Fibroblast of pulmonary artery (primary cell): ENCODE measurements around the gene CNST.

Experiments
- DNase-seq: peaks from one replicate; pipeline ENCODE4 v3.0.0-alpha.2; 2010; ENCODE audit warnings: low read depth
- H3K4me3 ChIP-seq: replicated peaks from 2 replicates; pipeline ENCODE4 v1.5.1; 2011; ENCODE audit warnings: low read depth, mild to moderate bottlenecking, control low read depth, low read length, moderate library complexity
- TF ChIP-seq, protein P1 (sequence below): IDR thresholded peaks from 2 replicates; pipeline ENCODE4 v1.5.1; 2011; ENCODE audit warnings: mild to moderate bottlenecking, control low read depth, low read length, inconsistent platforms; ENCODE audit errors: missing control alignments

Gene CNST

DNA sequence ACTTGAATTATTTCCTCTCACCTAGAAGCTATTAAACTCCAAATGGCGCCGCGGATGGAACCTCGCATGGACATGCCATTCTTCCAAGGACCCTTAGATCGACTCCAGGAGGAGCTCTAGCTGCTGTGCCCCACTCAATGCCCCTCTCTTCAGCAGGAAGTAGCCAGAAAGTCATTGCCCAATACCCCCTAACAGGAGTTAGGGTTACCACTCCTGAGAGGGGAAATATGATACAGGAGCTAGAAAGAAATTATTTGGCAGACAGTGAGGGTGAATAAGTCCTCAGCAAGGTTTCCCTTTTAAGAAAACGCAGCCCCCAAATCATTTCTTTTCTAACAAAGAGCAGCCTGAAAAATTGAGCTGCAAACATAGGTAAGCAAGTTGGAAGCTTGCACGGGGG, 28.8 kb upstream of the CNST start:
- no peak for DNase-seq
- H3K4me3 ChIP-seq: no peak overlapping the region
- TF ChIP-seq, protein P1, sequence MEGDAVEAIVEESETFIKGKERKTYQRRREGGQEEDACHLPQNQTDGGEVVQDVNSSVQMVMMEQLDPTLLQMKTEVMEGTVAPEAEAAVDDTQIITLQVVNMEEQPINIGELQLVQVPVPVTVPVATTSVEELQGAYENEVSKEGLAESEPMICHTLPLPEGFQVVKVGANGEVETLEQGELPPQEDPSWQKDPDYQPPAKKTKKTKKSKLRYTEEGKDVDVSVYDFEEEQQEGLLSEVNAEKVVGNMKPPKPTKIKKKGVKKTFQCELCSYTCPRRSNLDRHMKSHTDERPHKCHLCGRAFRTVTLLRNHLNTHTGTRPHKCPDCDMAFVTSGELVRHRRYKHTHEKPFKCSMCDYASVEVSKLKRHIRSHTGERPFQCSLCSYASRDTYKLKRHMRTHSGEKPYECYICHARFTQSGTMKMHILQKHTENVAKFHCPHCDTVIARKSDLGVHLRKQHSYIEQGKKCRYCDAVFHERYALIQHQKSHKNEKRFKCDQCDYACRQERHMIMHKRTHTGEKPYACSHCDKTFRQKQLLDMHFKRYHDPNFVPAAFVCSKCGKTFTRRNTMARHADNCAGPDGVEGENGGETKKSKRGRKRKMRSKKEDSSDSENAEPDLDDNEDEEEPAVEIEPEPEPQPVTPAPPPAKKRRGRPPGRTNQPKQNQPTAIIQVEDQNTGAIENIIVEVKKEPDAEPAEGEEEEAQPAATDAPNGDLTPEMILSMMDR: no peak

DNA sequence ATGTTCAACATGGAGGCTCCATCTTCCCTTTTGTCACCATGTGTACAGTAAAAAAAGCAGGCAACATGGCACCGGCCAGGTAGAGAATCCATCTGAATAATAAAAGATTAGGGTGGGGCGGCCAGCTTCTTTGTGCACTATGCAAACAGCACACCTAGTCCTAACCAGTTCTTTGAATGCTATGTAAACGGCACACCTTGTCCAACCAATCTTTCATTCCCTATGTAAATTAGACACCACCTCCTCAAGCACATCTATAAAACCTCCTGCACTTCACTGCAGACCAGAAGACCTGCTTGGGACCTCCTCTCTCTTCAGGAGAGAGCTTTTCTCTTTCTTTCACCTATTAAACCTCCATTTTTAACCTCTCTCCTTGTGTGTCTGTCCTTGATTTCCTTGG, 28.4 kb upstream of the CNST start:
- H3K4me3 ChIP-seq: no peak overlapping the region
- TF ChIP-seq, protein P1: no peak
- DNase-seq: no peak

DNA sequence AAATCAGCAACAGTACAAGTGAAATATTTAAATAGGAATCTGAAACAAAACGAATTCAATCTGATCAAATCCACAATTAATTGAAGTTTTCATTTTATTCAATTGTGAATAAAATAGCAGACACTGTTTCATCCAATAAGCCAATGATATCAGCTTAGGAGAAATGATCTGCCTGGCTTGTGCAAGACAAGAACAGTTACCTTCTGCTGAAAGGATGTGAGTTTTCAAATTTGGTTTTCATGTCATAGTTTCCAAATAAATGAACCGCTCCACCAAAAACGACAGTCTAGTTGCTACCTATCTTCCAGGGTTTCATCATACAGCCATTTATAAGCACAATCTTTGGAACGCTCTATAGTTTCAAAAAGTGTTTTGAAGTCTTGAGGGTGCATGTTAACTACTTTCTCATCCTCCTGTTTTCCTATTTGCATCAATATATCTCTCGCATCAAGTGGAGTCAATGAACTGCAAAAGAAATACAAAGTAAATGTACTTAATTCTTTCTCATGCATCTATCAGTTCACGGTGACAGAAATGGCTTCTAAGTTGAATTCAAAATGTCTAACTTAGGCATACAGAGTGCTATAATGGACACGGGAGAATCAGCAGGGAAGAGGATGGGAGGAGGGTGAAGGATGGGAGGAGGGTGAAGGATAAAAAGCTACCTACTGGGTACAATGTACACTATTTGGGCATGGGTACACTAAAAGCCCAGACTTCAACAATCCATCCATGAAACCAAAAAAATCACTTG, 25.3 kb upstream of the CNST start:
- no peak for DNase-seq
- no peak overlapping the region for H3K4me3 ChIP-seq
- TF ChIP-seq, protein P1: no peak

DNA sequence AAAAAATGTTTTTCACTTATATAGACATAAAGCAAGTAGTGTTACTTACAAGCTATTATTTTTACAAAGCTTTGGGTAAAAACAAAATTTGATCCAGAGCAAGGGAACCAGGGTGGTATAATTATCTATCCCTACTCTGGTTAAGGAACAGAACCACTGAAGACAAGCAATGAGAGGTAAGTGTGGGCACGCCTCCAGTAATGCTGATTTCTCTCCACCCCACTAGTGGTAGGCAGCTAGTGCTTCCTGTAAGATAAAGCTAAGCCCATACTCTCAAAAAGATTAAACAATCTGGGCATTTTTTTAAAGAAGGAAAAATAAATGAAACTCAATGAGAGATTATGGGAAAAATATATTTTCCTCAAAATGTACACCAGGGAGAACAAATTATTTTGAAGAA, 22.3 kb upstream of the CNST start:
- TF ChIP-seq, protein P1: no peak
- no peak overlapping the region for H3K4me3 ChIP-seq
- no peak for DNase-seq

DNA sequence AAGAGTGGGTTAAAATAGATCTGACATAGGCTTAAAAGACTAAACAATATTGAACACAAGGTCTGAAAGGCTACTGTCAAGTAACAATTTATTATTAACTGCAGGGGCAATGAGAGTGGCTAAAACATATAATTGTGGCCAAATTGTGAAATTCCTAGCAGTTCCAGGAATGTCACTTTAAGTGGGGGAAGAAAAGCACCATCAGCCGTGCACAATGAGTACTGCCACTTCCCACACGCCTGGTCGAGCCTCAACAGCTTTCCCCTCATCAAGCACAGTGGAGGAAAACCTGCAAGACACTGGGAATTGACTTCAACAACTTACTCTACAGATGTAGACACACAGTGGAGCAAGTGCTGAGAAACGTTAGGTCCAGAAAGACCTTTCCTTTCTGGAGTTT, 16.6 kb upstream of the CNST start:
- TF ChIP-seq, protein P1: no peak
- DNase-seq: no peak
- no peak overlapping the region for H3K4me3 ChIP-seq

DNA sequence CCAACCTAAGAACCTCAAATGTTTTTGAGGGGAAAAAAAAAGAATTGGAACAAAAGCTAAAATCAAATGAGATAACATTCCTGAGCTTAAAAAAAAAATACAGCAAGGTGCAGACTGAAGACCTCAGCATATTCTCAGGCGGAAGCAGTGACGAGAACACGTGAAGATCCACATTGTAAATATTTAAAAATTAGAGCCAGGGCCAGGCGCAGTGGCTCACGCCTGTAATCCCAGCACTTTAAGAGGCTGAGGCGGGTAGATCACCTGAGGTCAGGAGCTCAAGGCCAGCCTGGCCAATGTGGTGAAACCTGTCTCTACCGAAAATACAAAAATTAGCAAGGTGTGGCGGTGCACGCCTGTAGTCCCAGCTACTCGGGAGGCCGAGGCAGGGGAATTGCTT, 15.9 kb upstream of the CNST start:
- TF ChIP-seq, protein P1: no peak
- no peak overlapping the region for H3K4me3 ChIP-seq
- no peak for DNase-seq

DNA sequence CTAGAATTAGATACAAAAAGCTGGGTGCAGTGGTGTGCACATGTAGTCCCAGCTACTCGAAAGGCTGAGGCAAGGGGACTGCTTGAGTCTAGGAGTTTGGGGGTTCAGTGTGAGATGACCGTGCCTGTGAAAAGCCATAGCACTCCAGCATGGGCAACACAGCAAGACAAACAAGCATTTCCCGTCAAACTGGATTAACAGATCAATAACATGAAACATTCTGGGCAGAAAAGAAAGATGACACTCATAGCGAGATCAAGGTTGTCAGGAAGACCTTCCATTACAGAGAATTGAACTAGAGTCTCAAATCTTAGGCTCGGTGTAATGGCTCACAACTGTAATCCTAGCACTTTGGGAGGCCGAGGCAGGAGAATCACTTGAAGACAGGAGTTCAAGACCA, 14.1 kb upstream of the CNST start:
- TF ChIP-seq, protein P1: no peak
- DNase-seq: no peak
- H3K4me3 ChIP-seq: no peak overlapping the region
